Activated CD4-positive, alpha-beta T cell treated with anti-CD3 and anti-CD28 coated beads for 24 hours (primary cell): ENCODE results near the gene CHRM5.
"Not testable (repeated sequence)": the region's sequence is repeated elsewhere in the genome, so short reads cannot be mapped to it uniquely, and the experiment has no call there.

Source experiments
- DNase-seq, 2 donors: peaks; one replicate each; pipeline ENCODE4 v3.0.0-alpha.2; 2020; ENCODE audit warnings: low read depth in 2 of 2

The CHRM5 gene

GRCh38 chr15:34039790-34040113, 71.5 kb downstream of the CHRM5 start:
- no peak for DNase-seq

- DNase-seq = no peak
These were observed 75.1 kb downstream of the CHRM5 start for GRCh38 chr15:34043391-34043790.

- DNase-seq = no peak
These were observed 75.5 kb downstream of the CHRM5 start for GRCh38 chr15:34043813-34044212.

GRCh38 chr15:34046471-34047145, 78.3 kb downstream of the CHRM5 start:
- DNase-seq = no peak

- no peak for DNase-seq
These were observed 79.8 kb downstream of the CHRM5 start for GRCh38 chr15:34047893-34048775.

GRCh38 chr15:34049112-34049511, 80.8 kb downstream of the CHRM5 start:
- DNase-seq = no peak

- DNase-seq = not testable (repeated sequence)
These were observed 82.1 kb downstream of the CHRM5 start for GRCh38 chr15:34050385-34050784.

GRCh38 chr15:34054081-34054707, 85.9 kb downstream of the CHRM5 start:
- DNase-seq = no peak

- DNase-seq = no peak
These were observed 87.7 kb downstream of the CHRM5 start for GRCh38 chr15:34055868-34056595.

GRCh38 chr15:34056911-34057310, 88.6 kb downstream of the CHRM5 start:
- no peak for DNase-seq

- DNase-seq = no peak
These were observed 91.2 kb downstream of the CHRM5 start for GRCh38 chr15:34059476-34059875.

- no peak for DNase-seq
These were observed 91.6 kb downstream of the CHRM5 start for GRCh38 chr15:34059946-34060345.

- DNase-seq = no peak
These were observed 96.1 kb downstream of the CHRM5 start for GRCh38 chr15:34064438-34064837.

- no peak for DNase-seq
These were observed 97.0 kb downstream of the CHRM5 start for GRCh38 chr15:34065261-34065660.

- no peak for DNase-seq
These were observed 97.6 kb downstream of the CHRM5 start for GRCh38 chr15:34065941-34066340.

- DNase-seq = no peak
These were observed 101.7 kb downstream of the CHRM5 start for GRCh38 chr15:34070003-34070402.

GRCh38 chr15:34076785-34077184, 108.5 kb downstream of the CHRM5 start:
- no peak for DNase-seq

- no peak for DNase-seq
These were observed 110.6 kb downstream of the CHRM5 start for GRCh38 chr15:34078900-34079299.

GRCh38 chr15:34079904-34080303, 111.6 kb downstream of the CHRM5 start:
- DNase-seq = no peak

- no peak for DNase-seq
These were observed 115.8 kb downstream of the CHRM5 start for GRCh38 chr15:34084086-34084485.

- no peak for DNase-seq
These were observed 117.4 kb downstream of the CHRM5 start for GRCh38 chr15:34085746-34086145.

- no peak for DNase-seq
These were observed 131.6 kb downstream of the CHRM5 start for GRCh38 chr15:34099914-34100313.
